ENCODE data around the gene ASPSCR1.

The ASPSCR1 gene

GRCh38 chr17:82016061-82016874 is 38.8 kb downstream of the ASPSCR1 start:
- H3K27ac ChIP-seq = no peak overlapping the region
- no peak for TF ChIP-seq CTCF (conservative IDR thresholded peaks at IDR 0.05)
- TF ChIP-seq ZFX (IDR thresholded peaks at IDR 0.05) = no peak

- no peak for TF ChIP-seq ZFX (IDR thresholded peaks at IDR 0.05)
- TF ChIP-seq CTCF (conservative IDR thresholded peaks at IDR 0.05) = no peak
- H3K27ac ChIP-seq = no peak overlapping the region
Measured at GRCh38 chr17:82016875-82017459, 39.5 kb downstream of the ASPSCR1 start.

- H3K27ac ChIP-seq = no peak overlapping the region
Measured at GRCh38 chr17:82017612-82018151, 40.3 kb downstream of the ASPSCR1 start.

GRCh38 chr17:82018152-82018988 is 40.9 kb downstream of the ASPSCR1 start:
- TF ChIP-seq ZFX (IDR thresholded peaks at IDR 0.05) = no peak
- no peak for TF ChIP-seq CTCF (conservative IDR thresholded peaks at IDR 0.05)
- no peak overlapping the region for H3K27ac ChIP-seq

More at GRCh38 chr17:82017612-82018151, 40.3 kb downstream of the ASPSCR1 start:
- TF ChIP-seq ZFX (IDR thresholded peaks at IDR 0.05) (no peak), CTCF (conservative IDR thresholded peaks at IDR 0.05) (no peak)

- no peak overlapping the region; the same call in 1 of the 2 replicates for H3K27ac ChIP-seq
- TF ChIP-seq CTCF (conservative IDR thresholded peaks at IDR 0.05) = no peak
- no peak for TF ChIP-seq ZFX (IDR thresholded peaks at IDR 0.05)
Measured at GRCh38 chr17:82018989-82019689, 41.7 kb downstream of the ASPSCR1 start.

- H3K27ac ChIP-seq = peak overlapping the region; percentile 99; the same call in 1 of the 2 replicates
- TF ChIP-seq ZFX (IDR thresholded peaks at IDR 0.05) (no peak), CTCF (conservative IDR thresholded peaks at IDR 0.05) (peak; percentile 93)
Measured at GRCh38 chr17:82019690-82020571, 42.5 kb downstream of the ASPSCR1 start.

Measured in C4-2B (cell line).